T1000 (cell line): Measurements from ENCODE around the gene UBE2L3.
"Not testable (repeated sequence)": the region's sequence is repeated elsewhere in the genome, so short reads cannot be mapped to it uniquely, and the experiment has no call there.

ENCODE experiments used
- DNase-seq: peaks from one replicate; lab custom pipeline; 2025; ENCODE audit warnings: mixed read lengths; lab: John Stamatoyannopoulos, UW

UBE2L3 gene

GRCh38 chr22:21571679-21572078 lies 4.2 kb downstream of the UBE2L3 start:
- DNase-seq: no peak

GRCh38 chr22:21573293-21573734 lies 5.8 kb downstream of the UBE2L3 start:
- no peak for DNase-seq

GRCh38 chr22:21573750-21574494 lies 6.4 kb downstream of the UBE2L3 start:
- no peak for DNase-seq

DNA sequence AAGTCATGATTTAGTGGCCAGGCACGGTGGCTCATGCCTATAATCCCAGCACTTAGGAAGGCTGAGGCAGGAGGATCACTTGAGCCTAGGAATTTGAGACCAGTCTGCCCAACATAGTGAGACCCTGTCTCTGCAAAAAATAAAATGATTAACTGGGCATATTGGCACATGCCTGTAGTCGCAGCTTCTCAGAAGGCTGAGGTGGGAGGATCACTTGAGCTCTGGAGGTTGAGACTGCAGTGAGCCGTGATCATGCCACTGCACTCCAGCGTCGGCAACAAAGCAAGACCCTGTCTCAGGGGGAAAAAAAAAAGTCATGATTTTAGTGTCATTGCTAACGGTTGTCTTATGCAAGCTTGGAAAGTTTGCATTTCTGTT lies 11.9 kb downstream of the UBE2L3 start:
- no peak for DNase-seq

DNA sequence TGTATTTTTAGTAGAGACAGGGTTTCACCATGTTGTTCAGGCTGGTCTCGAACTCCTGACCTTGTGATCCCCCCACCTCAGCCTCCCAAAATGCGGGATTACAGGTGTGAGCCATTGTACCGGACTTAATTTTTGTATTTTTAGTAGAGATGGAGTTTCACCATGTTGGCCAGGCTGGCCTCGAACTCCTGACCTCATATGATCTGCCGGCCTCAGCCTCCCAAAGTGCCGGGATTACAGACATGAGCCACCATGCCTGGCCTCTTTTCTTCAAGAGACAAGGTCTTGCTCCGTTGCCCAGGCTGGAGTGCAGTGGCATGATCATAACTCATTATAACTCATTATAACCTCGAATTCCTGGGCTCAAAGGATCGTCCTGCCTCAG lies 13.1 kb downstream of the UBE2L3 start:
- not testable (repeated sequence) for DNase-seq

GRCh38 chr22:21581009-21581713 lies 13.6 kb downstream of the UBE2L3 start:
- DNase-seq: not testable (repeated sequence)

DNA sequence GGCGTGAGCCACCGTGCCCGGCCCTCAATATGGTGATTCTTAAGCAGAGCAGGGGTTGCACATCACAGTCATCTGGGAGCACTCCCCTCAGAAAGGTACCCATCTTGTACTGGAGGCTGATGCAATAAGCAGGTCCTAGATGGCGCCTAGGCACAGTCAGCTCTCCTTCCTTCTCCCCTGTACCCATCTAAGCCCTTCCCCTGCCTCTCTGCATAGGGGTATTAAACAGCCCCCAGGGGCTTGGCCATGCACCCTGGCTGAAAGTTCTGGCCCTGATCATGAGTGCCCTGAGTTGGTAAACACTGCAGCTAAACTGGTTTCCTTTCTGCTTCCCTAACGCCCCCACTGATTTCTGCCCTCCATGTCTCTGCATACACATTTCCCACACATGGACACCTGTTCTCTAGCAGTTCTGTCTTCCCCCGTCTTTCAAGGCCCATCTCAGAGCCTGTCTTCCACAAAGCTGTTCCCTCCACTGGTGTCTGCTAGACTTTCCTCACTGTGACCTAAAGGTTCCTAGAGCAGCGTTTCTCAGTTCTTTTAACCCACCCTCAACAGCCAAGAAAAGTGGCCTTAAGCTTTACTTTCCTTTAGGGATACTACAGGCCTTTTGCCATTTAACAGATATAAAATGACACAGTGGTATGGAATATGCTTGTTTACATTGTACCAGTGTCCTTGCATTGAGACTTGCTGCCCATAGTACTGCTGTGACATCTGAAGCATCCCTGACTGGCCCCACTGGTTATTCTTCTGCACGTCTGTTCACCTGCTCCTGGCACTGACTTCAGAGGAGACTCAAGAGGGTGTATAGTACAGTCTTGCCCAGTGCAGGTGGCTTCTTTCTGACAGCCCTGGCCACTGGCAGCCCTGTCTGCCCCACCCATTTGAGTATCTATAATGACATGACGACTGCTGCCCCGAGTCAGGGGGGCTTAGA lies 15.6 kb downstream of the UBE2L3 start:
- DNase-seq: no peak

GRCh38 chr22:21585389-21585788 lies 17.9 kb downstream of the UBE2L3 start:
- no peak for DNase-seq

DNA sequence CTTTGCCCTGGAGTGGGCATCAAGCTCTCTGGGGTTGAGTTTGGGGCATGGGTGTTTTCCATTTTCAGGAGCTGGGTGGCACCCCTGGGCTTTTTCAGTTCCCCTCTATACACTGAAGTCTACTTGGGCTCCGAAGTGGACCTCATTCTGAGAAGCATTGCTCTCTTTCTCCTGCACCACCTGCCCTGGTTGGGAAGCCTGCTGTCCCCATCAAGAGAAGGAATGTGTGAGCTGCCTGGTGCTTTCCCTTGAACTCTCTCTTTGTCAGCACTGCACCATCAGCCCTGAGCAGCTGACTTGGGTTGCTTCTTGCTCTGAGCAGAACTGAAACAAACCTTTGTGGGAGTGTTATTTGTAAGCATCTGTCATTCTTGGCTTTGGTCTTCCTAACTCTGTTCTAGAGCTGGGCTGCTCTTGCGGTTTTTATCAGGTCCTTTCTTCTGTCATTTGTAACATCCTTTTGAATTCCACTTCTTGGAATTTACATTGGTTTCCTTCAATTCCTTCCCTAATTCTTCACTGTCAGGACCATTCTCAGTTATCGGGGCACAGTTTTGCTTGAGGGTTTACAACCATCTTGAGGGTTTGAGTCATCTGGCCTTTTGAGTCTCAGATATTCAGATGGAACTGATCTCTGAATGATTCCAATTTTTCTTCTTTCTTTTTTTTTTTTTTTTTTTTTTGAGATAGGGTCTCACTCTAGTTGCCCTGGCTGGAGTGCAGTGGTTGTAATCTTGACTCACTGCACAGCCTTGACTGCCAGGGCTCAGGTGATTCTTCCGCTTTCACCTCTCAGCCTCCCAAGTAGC lies 20.5 kb downstream of the UBE2L3 start:
- DNase-seq: no peak

DNA sequence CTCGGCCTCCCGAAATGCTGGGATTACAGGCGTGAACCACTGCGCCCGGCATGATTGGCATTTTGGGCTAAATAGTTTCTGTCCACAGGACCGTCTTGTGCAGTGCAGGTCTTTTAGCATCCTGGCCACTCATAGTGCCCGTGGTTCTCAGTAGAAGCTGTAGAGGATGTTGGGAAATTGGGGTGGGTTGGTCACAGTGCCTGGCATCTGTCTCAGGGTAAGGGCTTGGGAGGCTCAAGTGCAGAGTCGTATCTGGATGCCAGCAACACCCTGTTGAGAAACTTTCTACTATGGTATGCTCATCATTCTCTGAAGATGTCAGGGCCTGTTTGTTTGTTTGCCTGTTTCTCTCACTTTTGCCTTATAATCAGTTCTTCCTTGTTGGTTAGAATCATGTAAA lies 21.9 kb downstream of the UBE2L3 start:
- no peak for DNase-seq

GRCh38 chr22:21590809-21591641 lies 23.5 kb downstream of the UBE2L3 start:
- DNase-seq: no peak

DNA sequence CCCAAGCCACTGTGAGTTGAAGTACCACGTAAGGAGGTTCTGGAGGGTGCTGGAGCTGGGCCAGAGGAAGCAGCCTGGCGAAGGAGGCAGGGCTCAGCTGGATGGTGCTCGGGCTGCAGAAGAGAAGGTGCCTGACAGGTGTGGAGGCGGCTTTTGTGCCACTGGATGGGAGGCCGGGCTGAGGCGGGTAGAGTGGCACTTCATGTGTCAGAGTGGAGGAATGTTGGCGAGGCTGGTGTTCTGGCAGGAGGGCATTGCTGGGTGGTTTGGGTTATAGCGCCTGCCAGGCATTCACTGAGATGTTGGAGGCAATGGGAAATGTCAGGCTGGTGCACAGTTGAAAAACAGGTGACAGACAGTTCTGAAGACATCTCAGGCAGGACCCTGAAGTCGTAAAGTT lies 24.2 kb downstream of the UBE2L3 start:
- DNase-seq: no peak

GRCh38 chr22:21592422-21592821 lies 24.9 kb downstream of the UBE2L3 start:
- DNase-seq: no peak

- DNase-seq: no peak
Observed at GRCh38 chr22:21593406-21594232, 26.1 kb downstream of the UBE2L3 start.

DNA sequence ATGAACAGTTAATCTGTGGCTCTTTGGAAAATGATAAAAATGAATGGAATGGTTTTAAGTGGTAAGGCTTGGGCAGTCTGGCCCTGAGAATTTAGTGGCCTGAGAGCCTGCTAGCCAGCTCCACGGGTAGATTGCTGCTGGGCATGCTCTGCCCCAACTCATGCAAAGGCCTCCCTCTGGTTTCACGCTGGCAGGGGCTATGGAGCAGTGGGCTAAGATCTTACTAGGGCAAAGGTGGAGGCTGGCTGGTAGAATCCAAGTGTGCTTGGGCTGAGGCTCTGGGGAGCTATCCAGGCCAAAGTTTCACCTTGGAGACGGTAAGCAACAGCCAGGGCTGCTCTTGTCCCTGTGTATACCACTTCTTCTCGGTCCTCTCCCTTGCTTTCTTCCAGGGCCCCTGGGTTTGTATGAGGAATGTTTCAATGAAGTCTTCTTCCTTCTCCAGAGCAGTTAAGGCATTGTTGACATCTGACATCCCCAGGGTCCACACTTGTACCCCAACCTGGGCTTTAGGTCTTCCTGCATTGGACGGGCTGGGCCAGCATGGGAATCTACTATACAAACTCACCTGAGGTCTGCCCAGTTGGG lies 27.4 kb downstream of the UBE2L3 start:
- DNase-seq: no peak

DNA sequence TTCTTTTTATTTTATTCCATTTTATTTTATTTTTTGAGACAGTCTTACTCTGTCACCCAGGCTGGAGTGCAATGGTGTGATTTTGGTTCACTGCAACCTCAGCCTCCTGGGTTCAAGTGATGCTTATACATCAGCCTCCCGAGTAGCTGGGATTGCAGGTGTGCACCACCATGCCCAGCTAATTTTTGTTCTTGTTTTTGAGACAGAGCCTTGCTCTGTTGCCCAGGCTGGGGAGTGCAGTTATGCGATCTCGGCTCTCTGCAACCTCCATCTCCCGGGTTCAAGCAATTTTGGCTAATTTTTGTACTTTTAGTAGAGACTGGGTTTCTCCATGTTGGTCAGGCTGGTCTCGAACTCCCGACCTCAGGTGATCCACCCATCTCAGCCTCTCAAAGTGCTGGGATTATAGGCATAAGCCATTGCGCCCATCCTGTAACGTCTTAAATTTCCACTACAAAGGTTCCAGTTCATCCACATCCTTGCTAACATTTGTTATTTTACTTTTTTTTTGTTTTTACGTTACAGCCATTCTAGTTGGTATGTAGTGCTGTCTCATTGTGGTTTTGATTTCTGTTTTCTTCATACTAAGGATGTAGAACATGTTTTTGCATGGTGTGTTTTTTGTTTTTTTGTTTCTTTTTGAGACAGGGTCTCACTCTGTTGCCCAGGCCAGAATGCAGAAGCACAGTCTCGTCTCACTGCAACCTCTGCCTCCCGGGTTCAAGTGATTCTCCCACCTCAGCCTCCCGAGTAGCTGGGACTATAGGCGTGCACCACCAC lies 29.0 kb downstream of the UBE2L3 start:
- DNase-seq: not testable (repeated sequence)

DNA sequence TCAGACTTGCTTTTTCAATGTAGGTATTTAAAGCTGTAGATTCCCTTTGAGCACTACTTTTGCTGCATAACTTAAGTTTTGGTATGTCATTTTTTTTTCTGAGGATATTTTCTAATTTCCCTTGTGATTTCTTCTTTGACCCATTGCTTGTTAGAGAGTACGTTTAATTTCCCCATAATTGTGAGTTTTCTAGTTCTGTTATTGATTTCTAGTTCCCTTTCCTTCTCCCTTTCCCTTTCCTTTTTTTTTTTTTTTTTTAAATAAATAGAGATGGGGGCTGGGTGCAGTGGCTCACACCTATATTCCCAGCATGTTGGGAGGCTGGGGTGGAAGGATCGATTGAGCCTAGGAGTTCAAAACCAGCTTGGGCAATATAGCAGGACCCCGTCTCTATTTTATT lies 30.8 kb downstream of the UBE2L3 start:
- DNase-seq: no peak

DNA sequence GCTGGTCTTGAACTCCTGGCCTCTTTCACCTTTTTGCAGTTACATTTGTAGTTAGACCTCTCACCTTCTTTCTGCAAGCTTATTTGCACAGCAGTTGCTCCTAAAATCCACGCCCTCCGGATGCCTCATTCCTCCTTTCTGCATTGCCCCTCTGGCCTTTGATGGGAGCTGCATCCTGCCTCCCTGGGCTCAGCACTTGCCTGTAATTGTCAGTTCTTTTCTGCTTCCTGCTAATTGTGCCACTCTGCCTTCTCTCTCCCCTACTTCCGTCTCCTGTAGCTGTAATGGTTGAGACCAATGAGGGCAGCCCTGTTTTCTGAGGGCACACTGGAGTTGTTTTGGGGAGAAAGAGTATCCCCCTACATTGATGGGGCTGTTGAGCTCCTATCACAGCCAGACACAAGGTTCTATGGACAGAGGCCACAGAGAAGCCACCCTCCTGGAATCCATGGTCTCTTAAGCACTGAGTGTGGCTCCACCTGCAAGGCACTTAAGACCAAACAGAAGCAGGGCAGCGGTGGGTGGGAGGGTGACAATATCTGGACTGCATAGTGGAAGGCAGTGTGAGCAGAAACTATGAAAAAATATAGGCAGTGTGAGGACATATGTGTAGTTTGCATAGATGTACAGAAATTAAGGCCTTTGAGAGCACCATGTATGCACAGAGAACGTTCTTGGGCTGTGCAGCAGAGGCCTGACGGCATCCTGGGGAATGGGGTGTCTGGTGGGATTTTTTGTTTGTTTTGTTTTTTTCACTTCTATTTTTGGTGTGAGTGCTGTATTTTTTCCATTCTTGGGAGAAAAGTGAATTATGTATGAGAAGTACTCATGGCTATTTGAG lies 31.8 kb downstream of the UBE2L3 start:
- DNase-seq: no peak
